ENCODE results near the gene CD160.
"Not testable (repeated sequence)": the region's sequence is repeated elsewhere in the genome, so short reads cannot be mapped to it uniquely, and the experiment has no call there.

CD160 gene

DNA sequence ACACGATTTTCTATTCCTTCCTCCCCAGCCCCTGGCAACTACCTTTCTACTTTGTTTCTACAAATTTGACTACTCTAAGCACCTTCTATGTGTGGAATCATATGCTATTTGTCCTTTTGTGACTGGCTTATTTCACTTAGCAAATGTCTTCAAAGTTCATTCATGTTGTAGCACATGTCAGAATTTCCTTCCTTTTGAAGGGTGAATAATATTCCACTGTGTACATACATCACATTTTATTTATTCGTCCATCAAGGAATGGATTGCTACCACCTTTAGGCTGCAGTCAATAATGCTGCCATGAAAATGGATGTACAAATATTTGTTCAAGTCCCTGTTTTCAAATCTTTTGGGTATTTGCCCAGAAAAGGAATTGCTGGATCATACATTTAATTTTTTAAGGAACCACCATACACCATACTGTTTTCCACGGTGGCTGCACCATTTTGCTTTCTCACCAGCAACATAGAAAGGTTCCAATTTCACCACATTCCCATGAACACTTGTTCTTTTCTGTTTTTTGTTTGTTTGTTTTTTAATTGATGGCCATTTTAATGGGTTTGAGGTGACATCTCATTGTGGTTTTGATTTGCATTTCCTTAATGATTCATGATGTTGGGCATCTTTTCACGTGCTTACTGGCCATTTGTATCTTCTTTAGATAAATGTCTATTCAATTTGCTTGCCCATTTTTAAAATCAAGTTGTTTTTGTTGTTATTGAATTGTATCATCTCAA lies 8.8 kb upstream of the CD160 start:
- no peak for DNase-seq

DNA sequence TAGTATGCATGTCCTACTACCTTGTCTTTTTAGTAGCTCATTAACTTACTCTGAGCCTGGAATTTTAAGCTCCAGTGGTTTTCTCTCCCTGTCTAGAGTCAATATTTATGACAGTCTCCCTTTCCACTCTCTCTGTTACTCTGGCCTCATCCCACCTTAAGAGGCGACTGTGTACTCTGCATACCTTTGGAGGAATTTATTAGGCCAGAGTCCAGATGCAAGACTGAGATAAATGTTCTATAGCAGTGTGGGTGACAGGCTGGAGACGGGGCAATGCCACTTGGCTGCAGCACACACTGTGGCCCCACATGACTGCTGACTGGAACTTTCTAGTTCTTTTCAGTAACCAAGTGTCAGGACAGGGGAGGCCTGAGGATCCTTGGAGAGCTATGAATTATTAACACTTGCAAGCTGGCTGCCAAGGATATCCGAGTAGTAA lies 8.1 kb upstream of the CD160 start:
- DNase-seq, result no peak

DNA sequence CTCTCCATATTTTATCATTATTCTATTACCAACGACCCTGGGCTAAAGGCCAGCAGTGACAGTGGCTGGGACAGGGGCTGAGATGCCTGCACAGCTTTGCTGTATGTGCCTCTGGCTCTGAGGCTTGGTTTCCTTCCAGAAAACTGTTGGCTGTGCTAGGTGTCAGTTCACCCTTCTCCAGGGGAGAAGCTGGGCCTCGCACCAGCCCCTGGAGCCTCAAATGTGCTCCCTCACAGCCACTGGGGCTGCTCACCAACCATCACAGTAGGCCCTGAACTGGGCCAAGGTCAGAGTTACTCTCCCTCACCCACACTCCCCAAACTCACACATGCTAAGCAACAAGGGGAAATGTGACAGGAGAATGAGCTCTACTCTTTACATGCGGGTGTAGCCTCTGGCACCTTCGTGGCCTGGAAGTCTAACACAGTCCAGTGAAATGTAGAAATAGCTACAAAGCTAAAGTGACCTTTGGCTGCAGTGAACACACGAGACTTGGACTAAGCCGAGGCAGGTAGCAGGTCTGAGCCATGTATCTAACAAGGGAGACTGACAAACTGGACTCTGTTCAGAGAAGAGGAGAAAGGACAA lies 4.7 kb upstream of the CD160 start:
- DNase-seq, result no peak

DNA sequence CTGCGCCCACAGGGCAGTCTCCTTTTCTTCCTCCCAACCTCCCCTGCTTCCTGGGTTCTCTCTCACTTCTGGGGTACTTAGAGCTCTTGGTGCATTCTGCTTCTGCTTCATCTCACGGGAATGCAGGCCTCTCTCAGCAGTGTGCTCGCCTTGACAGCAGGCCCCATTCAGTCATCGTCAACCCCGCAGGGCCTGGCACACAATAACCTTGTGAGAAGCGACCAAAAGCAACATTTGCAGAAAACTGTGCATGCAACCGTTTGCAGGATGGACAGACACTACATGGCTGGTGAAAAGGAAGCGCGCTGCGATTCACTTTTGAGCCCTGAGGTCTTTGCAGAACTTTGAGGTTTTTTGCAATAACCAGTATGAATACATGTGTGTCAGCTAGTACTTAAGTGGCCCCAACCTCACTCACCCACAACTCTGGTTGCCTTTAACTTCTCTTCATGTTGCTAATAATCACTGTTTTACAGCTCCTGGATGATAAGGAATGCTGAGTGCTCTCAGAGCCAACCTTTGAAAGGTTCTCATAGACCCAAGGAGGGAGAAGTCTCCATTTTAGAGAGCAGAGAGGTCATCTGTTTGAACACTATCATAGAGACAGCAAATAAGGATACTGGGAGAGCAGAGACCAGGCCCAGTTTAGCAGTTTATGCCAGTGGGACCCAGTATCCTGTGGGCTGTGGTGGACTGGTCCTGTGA lies 2.5 kb upstream of the CD160 start:
- no peak for DNase-seq

DNA sequence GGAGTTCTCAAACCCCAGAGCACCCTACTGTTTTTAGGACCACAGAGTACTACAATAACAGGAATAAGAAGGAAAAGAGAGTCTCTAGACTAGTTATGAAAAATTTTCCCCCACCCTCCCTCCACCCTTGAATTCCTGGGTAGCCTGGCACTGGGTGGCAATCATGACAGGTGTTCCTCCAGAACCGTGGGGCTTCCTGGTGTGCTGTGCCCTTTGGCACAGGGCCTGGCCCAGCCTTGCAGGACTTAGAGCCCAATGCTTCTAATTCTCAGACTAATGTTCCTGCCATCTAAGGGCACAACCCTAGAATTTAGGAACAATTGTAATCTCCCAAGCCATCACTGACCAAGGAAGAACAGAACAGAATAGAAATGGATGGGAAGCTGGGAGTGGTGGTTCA lies 1.5 kb upstream of the CD160 start:
- no peak for DNase-seq

DNA sequence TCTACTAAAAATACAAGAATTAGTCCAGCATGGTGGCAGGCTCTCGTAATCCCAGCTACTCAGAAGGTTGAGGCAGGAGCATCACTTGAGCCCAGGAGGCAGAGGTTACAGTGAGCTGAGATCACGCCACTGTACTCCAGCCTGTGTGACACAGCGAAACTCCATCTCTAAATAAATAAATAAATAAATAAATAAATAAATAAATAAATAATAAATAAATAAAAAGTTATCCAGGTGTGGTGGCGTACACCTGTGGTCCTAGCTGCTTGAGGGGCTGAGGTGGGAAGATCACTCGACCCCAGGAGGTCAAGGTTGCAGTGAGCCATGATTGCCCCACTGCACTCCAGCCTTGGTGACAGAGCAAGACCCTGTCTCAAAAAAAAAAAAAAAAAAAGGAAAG lies 834 bp upstream of the CD160 start:
- DNase-seq, result not testable (repeated sequence)

DNA sequence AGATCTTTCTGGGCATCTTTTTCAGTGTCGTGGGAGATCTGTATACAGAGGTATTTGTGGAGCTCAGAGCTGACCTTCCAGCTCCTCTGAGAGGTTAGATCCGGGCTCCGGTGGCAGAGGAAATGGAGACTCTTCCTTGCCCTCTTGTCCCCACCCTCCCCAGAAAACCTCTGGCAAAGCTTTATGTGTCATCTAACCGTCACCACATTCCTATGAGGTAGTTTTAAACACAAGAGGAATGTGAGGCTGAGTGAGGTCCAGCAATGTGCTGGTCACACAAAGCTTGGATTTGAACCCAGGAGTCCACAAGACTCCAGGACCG lies 1.2 kb downstream of the CD160 start:
- no peak for DNase-seq

DNA sequence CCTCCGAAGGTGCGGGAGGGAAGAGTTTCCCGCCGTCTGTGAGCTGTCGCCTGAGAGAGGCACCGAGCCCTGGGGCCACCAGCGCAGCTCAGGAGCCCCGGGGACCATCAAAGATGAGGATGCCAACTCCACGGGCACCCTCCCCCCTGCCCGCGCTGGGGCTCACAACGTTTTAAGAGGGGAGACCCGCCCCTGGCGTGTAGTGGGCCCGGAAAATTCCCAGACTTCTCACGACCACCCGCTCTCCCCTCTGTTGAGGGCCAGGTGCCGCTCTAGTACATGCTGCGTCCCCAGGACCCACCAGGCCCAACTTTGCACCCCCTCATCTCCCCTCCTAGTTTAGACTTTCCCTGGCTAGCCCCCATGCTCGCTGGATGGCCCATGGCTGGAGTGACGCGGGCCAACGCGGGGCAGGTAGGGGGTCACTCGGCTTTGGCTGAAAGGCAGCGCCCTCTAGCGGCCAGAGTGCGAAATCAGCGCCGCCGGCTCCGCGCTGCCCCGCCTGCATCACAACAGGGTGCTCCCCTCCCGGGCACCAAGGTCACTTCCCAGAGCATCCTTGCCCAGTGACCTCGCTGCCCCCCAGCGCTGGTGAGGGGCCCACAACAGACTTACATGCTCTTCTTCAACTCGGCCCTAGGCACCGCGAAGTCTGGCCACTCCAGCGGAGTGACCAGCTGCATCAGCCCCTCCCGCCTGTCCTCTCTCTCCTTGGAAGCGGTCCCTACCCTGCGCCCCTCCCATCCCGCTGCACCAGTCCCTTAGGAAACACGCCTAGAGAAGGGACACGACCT lies 1.8 kb downstream of the CD160 start:
- peak; percentile 56 to 63 for DNase-seq

DNA sequence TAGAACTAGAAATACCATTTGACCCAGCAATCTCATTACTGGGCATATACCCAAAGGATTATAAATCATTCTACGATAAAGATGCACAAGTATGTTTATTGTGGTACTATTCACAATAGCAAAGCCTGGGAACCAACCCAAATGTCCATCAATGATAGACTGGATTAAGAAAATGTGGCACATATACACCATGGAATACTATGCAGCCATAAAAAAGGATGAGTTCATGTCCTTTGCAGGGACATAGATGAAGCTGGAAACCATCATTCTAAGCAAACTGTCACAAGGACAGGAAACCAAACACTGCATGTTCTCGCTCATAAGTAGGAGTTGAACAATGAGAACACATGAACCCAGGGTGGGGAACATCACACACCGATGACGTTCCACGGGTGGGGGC lies 6.9 kb downstream of the CD160 start:
- DNase-seq, result not testable (repeated sequence)

DNA sequence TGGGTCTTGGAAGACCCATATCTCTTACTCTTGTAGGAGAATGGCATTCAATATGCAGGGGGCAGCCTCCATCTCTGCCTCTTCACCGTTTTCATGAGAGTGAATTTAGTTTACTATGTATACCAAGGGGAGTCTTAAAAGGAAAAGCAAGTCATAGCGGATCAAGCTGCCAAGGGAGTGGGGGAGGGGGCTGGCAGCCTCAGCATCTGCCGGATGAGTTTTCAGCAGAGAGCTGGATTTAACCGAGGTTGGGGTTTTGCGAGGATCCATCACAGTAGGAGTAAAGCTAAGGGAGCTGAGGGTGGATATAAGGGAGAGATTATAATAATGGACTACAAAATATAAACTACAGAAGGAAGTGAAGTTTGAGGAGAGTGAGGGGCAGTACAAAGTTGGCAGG lies 9.9 kb downstream of the CD160 start:
- DNase-seq, result no peak

DNA sequence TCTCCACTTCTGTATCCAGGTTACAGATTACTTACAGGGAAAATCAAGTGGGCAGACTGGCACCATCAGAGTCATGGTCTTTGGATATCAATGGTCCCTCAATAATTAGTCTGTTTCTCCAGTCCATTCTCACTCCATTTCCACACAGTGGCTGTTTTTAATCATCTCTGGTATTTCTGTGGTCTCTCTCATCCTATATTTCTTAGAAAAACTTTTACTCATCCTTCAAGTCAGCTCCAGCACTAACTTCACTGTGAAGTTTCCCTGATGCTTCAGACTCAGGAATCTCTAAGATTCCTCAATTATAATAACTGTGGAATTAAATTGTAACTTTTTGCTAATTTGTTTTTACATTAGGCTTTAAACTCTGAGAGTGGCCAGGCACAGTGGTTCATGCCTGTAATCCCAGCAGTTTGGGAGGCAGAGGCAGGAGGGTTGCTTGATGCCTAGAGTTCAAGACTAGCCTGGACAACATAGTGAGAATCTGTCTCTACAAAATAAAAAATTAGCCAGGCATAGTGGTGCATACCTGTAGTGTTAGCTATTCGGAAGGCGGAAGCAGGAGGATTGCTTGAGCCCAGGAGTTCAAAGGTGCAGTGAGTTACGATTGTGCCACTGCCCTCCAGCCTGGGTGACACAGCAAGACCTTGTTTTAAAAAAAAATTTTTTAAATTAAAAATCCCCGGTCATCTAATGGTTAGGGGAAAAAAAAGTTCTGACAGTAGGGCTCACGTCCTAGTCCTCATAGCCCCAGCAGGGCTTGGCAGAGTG lies 10.6 kb downstream of the CD160 start:
- DNase-seq, result no peak

DNA sequence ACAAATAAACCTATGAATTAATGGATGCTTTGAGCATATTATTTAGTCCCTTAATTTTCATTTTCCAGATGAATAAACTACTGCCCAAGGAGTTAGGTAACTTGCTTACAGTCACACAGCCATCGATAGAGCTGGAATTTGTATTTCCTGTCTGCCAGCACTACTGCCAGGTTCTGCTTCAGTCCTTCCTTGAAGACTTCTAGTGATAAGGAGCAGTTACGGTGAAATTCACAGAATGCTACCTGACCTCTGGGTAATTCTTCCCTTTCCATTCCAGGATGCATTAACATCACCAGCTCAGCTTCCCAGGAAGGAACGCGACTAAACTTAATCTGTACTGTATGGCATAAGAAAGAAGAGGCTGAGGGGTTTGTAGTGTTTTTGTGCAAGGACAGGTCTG lies 11.2 kb downstream of the CD160 start:
- no peak for DNase-seq

DNA sequence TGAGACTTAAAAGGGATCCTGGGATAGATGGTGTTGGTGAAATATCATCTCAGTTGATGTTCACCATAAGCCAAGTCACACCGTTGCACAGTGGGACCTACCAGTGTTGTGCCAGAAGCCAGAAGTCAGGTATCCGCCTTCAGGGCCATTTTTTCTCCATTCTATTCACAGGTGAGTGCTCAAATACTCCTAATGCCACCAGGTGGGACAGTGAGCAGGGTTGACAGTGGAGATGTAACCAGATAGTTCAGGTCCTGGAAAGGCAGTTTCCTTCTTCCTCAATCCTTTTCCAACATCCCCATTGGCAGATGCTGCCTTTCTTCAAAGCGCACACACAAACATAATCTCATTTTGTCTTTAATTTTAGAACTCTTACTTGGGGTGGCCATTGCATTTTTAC lies 11.6 kb downstream of the CD160 start:
- DNase-seq, result no peak

DNA sequence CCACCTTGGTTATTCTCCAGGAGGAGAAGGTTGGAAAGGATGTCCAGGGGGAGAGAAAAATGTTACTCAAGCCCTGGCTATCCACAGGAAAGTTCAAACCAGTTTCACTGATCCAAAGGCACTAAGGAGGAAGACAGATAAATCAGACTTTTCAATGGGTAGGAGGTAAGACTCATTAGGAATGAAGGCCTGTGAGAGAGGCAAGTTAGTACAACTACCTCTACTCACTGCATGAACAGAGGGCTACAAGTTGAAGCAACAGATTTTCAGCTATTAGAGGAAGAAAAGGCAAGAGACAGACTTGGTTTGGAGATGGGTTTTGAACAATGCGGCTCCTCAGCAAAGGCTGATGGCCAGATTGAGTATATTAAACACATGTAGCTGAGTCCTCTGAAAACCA lies 16.9 kb downstream of the CD160 start:
- no peak for DNase-seq

DNA sequence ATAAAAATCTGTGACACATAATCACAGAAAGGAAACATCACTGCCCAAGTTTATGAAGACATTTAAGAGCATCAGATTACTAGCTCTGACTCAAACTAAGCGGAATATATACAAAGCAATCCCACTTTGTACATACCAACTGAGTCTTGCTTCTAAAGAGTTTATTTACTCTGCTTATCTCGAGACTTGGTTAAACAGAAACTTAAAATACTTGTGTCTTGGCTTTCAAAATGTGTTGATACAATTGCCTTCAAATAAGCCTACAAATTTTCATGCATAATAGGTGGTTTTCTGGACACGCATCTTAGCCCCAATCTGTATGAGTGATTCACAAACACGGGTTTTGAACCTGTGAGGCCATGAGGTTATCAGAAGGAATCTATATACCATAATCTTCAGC lies 21.0 kb downstream of the CD160 start:
- no peak for DNase-seq

DNA sequence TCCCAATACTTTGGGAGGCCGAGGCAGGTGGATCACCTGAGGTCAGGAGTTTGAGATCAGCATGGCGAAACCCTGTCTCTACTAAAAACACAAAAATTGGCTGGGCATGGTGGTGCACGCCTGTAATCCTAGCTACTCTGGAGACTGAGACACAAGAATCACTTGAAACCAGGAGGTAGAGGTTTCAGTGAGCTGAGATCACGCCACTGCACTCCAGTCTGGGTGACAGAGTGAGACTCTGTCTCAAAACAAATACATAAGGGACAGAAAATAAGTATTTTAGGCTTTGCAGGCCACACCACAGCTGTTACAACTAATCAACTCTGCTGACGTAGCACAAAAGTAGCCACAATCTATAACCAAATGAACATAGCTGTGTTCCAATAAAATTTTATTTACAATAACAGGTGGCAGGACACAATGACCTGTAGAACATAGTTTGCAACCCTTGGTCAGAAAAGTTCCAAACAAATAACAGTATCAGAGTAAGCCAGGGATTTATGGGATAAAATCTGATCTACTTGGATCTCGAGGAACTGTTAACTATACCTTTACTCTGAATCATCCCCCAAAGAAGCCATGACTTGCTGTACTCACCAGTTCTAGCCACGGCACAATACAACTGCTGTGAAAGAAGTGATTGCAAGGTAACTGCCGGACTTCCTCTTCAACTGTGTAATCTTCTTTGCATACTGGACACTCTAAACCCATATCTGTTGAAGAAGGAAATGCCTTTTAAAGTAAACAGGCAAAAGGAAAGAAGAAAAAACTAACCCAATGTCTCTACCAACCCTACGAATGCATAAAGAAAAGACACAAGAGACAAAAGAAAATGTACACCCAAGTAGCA lies 28.3 kb downstream of the CD160 start:
- no peak for DNase-seq

DNA sequence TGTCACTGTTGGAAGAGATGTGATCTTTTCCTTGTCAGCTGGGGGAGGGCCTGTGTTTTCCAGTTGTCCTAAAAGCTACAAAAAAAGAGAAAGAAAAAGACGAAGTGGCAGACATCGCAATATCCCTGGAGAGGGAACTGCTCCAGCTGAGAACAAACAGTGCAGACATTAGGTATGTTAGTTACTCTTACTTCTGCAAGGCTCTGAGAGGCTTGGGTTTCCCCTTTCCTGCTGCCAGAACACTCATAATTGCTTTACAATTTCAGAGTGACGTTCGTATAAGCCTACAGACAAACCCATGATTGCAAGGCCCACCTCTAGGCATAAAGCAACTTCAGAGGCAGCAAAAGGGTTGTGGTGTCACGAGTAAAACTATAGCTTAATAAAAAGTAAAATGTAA lies 31.1 kb downstream of the CD160 start:
- no peak for DNase-seq

DNA sequence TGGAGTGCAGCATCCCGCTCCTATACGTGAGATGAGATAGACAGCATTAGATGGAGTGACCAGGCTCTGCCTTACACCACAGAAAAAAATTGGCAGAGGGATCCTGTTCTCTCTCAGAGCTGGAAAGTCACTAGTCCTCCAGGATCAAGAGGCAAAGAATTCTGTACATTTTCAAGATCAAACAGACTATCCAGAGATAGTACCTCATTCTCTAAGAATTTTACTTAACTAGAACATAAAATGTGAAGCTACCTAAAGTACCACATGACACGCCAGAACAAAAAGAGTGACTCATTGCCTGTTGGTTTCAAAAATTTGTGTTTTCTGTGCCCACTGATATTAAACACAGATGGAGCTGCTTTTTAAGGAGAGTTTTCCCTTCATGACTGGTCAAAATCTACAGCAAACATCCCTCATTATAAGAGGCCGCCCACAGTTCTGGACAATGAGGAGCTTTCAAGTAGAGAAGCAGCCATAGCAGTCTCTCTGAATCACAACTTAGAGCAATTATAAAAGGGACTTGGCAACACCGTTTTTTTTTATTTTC lies 32.3 kb downstream of the CD160 start:
- DNase-seq, result no peak

DNA sequence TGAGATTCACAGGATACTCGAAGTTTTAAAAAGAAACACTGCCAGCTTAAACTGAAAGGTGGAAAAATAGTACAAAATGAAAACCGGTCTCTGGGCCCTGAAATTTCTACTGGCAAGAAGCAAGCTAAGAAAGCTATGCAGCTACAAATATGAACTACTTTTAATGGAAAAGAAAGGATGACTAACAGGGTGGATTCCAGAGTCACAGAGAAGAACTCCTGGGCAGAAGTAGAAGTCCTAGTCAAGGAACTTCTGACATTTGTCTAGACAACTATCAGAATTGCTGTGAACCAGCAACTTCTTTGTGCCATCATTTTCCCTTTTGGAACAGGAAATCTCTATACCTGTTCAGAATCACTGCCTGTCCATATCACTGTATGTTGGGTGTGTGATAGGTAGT lies 38.1 kb downstream of the CD160 start:
- no peak for DNase-seq

DNA sequence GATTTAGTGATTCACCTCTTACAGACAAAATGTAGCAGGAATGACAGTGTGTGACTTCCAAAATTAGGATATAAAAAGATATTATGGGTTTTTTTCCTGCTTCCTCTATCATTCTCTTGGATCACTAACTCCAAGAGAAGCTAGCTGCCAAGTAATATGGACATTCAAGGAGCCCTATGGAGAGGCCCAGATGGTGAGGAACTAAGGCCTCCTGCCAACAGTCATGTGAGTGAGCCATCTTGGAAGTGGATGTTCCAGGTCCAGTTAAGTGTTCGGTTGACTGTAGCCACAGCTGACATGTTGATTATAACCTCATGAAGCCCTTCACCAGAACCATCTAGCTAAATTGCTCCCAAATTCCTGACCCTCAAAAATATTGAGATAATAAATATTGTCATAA lies 38.8 kb downstream of the CD160 start:
- DNase-seq, result no peak

DNA sequence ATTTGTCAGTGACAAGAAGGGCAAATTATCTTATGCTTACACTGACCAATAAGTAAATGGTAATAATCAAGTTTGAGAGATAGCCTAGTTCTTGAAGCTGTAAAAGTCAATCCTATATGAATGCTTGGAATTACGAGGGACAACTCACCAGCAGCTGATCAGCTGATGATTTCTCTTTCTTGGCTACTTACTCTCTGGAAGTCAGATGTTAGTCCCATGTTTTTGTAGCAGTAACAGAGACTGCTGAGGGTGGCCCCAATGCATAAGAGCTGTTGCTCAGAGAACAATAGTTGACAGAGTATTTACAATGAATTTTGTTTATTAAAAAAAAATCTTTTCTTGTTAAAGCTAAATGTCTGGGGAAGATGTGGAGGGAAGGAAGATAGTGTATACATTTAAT lies 39.3 kb downstream of the CD160 start:
- no peak for DNase-seq

DNA sequence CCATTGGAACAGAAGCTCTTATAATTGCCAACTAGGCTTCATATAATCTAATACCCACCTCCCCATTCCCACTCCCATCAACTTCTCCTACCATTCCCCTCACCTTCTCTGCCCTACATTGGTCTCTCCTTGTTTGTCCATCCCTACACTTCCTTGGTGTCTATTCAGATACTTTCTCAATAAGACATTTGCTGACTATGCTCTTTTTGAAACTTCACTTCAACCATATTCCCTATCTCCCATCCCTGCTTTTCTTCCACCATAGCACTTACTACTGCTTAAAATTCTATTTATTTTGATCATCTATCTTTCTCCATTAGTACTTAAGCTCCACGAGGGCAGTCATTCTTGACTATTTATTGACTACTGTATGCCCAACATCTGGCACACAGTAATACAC lies 40.4 kb downstream of the CD160 start:
- no peak for DNase-seq
